HG02943 (cell line): Measurements from ENCODE around the gene TACC3.

Source experiments
- ATAC-seq: cut with Tn5 transposase; IDR thresholded peaks from one replicate; pipeline ENCODE4 v1.9.1; 2021; ENCODE audit warnings: mild to moderate bottlenecking, low read depth, moderate library complexity; ENCODE audit not compliant: unreplicated experiment

TACC3 gene

DNA sequence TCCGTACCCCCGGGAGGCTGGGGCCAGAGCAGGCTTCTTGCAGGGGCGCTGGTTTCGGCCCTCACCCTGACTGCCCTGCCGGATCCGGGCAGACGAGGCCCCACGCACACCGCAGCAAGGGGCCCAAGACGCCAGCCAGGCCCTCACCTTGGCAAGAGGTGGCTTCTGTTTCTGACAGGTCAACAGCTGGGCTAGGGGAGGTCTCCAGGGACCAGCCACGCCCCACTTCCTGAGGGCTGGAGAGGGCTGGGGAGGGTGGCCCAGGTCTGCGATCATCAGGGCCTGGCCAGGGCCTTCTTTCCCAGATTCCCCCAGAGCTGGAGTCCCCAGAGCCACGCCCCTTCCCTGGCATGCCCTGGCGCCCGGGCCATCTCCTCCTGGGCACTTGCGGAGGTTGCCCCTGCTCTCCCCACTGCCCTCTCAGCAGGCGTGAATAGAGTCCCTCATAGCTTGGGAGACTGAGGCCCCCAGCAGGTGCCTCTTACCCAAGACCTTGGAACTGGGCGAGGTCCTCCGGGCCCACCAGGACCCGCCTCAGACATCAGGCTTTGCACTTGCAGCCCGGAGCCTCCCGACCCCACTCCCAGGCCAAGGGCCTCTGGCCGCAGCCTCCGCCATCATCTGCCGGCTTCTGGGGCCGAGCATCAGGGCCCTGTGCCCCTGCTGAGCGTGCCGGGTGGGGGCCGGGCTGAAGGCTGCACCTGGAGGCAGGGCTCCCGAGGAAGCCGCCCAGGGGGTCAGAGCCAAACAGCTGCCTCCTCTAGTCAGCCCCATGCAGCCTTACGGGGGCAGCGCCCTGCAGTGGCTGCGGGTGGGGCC is 65.4 kb downstream of the TACC3 start:
- ATAC-seq: no peak

DNA sequence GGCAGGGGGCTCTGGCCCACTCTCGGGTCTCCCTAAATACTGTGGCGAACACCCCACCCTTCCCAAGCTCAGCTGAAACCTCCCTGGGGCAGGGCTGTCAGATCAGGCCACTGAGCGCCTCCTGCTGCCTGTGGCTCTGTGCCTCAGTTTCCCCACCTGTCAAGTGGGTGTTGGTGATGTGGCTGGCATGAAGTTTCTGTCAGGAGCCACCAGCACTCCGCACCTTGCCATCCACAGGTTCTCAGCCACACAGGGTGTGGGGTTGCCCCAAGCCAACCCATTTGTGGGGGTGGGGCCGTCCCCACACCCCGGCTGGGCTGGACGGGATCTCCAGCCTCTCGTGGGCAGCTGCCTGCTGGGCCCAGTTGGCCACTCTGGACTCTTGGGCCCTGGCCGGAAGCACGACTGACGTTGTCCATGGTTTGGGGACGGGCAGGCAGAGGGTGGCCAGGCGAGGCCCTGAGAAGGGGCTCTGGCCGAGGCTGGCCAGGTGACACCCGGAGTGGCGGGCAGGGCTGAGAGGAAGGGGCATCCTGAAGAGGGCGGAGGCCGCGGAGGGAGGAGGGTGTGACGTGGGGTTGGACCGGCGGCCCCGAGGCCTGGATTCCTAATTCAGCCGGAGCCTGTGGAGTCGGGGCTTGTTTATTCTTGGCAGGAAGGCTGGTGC is 66.2 kb downstream of the TACC3 start:
- no peak for ATAC-seq

- no peak for ATAC-seq
Measured at GRCh38 chr4:1788254-1788973, 67.1 kb downstream of the TACC3 start.

GRCh38 chr4:1789552-1789951 is 68.2 kb downstream of the TACC3 start:
- ATAC-seq: no peak

DNA sequence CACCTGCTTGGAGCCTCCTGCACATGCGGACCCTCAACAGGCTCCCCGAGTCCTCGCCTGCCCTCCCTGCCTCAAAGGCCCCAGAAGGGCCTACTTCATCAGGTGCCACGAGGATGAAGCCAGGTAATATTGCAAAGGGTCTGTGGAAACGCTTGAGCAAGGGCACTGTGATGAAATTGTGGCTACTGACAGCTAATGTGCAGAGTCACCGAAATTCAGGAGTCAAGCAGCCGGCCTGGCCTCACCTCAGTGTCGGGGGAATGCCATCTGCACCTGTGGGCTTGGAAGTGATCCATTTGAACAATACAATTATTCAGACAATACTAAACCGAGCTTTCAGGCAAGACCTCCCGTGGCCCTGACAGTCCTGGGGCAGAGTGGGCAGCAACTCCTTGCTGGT is 68.7 kb downstream of the TACC3 start:
- no peak for ATAC-seq

- ATAC-seq: no peak
Measured at GRCh38 chr4:1792158-1792831, 71.0 kb downstream of the TACC3 start.

DNA sequence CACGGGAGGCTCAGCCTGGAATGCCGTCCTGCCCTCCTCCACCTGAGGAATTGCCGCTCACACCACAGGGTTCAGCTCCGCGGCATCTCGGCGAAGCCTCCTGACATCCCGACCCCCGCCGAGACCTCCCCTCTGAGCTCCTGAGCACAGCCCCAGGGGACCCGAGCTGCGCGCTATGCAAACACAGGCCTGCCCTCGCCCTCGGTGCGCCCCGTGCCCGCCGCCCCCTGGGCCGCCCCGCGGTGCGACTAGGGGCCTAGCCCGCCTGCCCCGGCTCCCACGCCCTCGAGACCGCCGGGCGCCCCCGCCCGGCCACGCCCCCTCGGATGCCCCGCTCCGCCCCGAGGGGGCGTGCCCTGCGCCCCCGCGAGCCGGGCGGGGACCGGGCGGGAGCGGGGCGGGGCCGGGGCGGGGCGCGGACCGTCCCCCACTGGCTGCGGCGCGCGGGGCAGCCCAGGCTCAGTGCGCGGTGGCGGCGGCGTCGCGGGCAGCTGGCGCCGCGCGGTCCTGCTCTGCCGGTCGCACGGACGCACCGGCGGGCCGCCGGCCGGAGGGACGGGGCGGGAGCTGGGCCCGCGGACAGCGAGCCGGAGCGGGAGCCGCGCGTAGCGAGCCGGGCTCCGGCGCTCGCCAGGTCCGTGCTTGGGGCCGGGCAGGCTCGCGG is 71.6 kb downstream of the TACC3 start, which contains the start of gene FGFR3:
FGFR3 (plus strand) TSS at position 462 of the 664 bp plus-strand sequence. CDS start 642 bp downstream, outside the sequence.
- no peak for ATAC-seq

- ATAC-seq: no peak
Measured at GRCh38 chr4:1793496-1793840, 72.1 kb downstream of the TACC3 start.

DNA sequence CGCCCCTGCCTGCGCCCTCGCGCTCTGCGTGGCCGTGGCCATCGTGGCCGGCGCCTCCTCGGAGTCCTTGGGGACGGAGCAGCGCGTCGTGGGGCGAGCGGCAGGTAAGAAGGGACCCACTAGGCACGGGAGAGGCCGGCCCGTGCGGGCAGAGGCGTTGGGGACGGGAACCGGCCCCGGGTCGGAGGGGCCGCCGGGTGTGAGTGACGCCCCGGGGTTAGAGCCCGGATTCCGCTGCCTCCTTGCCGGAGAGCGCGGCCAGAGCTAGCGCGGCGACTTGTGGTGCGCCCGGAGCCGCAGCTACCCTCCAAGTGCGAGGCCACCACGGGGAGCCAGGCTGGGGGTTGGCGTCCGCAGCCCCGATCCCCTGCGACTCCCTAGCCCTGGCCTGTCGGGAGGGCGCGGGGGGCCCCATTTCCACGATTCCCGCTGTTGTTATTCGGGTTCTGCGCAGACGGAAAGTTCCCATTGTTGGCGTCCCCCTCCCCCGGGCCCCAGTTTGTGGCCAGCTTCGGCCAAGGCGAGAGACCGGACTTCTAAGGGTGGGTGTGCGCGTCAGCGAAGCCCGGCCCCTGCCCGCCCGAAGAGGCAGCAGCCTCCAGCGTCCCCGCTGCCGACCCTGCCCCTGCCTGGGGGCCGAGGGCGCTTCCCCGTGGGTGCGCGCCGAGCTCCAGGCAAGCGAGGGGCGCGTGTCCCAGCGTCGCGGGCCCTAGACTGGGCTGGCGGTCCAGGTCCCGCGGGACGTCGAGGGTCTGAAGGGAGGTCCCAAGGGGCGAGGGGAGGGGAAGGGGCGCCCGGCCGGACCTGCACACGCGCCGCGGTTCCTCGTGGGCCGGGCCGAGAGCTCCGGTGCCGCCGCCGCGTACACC is 72.9 kb downstream of the TACC3 start:
- ATAC-seq: no peak
